ENCODE data around the gene PLBD2.

PLBD2 gene

GRCh38 chr12:113374823-113375428, 16.5 kb downstream of the PLBD2 start:
- H3K9me3 ChIP-seq (ENCODE audit: insufficient read depth, low read depth, low read length) = no peaks in the 10 kb centered on the region
- no peak overlapping the region for H3K4me3 ChIP-seq (ENCODE audit: low read length)
- no peaks in the 10 kb centered on the region for H3K4me1 ChIP-seq (ENCODE audit: insufficient read depth, low read length)
- H3K27ac ChIP-seq (ENCODE audit: low read length) = no peak overlapping the region
- H3K27me3 ChIP-seq (ENCODE audit: insufficient read depth, low read length) = no peaks in the 10 kb centered on the region
- H3K9ac ChIP-seq (ENCODE audit: low read depth, low read length) = no peak overlapping the region
- peaks cover 27% of the 10 kb centered on the region for H3K36me3 ChIP-seq (ENCODE audit: insufficient read depth, low read depth, low read length)

DNA sequence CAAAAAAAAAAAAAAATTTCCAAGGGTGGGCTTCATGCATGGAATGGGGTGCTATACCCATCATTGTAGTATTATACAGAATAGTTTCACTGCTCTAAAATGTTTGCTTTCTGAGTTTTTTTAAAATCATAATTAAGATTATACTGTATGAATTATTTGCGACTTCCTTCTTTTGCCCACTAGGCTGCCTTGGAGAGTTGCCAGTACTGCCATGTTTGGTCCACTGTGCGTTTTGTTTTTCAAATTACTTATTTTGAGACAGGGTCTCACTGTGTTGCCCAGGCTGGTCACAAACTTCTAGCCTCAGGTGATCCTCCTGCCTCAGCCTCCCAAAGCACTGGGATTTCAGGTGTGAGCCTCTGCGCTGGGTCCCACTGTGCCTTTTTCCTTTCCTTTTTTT, 19.9 kb downstream of the PLBD2 start:
- no peak overlapping the region for H3K9ac ChIP-seq (ENCODE audit: low read depth, low read length)
- no peaks in the 10 kb centered on the region for H3K27me3 ChIP-seq (ENCODE audit: insufficient read depth, low read length)
- no peaks in the 10 kb centered on the region for H3K4me1 ChIP-seq (ENCODE audit: insufficient read depth, low read length)
- no peak overlapping the region for H3K4me3 ChIP-seq (ENCODE audit: low read length)
- H3K36me3 ChIP-seq (ENCODE audit: insufficient read depth, low read depth, low read length) = peaks cover 30% of the 10 kb centered on the region
- H3K27ac ChIP-seq (ENCODE audit: low read length) = no peak overlapping the region
- H3K9me3 ChIP-seq (ENCODE audit: insufficient read depth, low read depth, low read length) = no peaks in the 10 kb centered on the region

GRCh38 chr12:113381220-113381619, 22.8 kb downstream of the PLBD2 start:
- peaks cover 24% of the 10 kb centered on the region for H3K36me3 ChIP-seq (ENCODE audit: insufficient read depth, low read depth, low read length)
- H3K9ac ChIP-seq (ENCODE audit: low read depth, low read length) = no peak overlapping the region
- H3K4me3 ChIP-seq (ENCODE audit: low read length) = no peak overlapping the region
- no peaks in the 10 kb centered on the region for H3K9me3 ChIP-seq (ENCODE audit: insufficient read depth, low read depth, low read length)
- H3K27ac ChIP-seq (ENCODE audit: low read length) = no peak overlapping the region
- H3K27me3 ChIP-seq (ENCODE audit: insufficient read depth, low read length) = no peaks in the 10 kb centered on the region
- H3K4me1 ChIP-seq (ENCODE audit: insufficient read depth, low read length) = no peaks in the 10 kb centered on the region

GRCh38 chr12:113382206-113382605, 23.8 kb downstream of the PLBD2 start:
- no peak overlapping the region for H3K9ac ChIP-seq (ENCODE audit: low read depth, low read length)
- H3K27me3 ChIP-seq (ENCODE audit: insufficient read depth, low read length) = no peaks in the 10 kb centered on the region
- no peaks in the 10 kb centered on the region for H3K9me3 ChIP-seq (ENCODE audit: insufficient read depth, low read depth, low read length)
- H3K36me3 ChIP-seq (ENCODE audit: insufficient read depth, low read depth, low read length) = peaks cover 31% of the 10 kb centered on the region
- H3K4me3 ChIP-seq (ENCODE audit: low read length) = no peak overlapping the region
- H3K4me1 ChIP-seq (ENCODE audit: insufficient read depth, low read length) = no peaks in the 10 kb centered on the region
- no peak overlapping the region for H3K27ac ChIP-seq (ENCODE audit: low read length)

DNA sequence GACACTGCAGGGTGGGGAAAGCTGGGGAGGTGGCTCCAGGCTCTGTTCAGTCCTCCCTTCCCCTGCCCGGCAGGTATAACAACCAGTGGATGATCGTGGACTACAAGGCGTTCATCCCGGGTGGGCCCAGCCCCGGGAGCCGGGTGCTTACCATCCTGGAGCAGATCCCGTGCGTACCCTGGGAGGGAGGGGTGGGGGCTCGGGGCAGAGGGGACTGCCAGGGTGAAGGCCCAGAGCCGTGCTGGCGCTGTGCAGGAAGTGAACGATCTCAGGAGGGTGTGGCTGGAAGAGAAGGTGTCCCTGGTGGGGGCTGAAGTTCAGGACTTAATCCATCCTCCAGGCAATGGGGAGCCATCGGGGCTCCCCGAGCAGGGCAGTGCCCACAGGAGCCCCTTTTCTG, 26.4 kb downstream of the PLBD2 start:
- no peak overlapping the region for H3K27ac ChIP-seq (ENCODE audit: low read length)
- no peak overlapping the region for H3K4me3 ChIP-seq (ENCODE audit: low read length)
- peaks cover 32% of the 10 kb centered on the region for H3K36me3 ChIP-seq (ENCODE audit: insufficient read depth, low read depth, low read length)
- no peaks in the 10 kb centered on the region for H3K27me3 ChIP-seq (ENCODE audit: insufficient read depth, low read length)
- H3K9me3 ChIP-seq (ENCODE audit: insufficient read depth, low read depth, low read length) = no peaks in the 10 kb centered on the region
- no peaks in the 10 kb centered on the region for H3K4me1 ChIP-seq (ENCODE audit: insufficient read depth, low read length)
- H3K9ac ChIP-seq (ENCODE audit: low read depth, low read length) = no peak overlapping the region

GRCh38 chr12:113385282-113385882, 27.0 kb downstream of the PLBD2 start:
- no peak overlapping the region for H3K9ac ChIP-seq (ENCODE audit: low read depth, low read length)

GRCh38 chr12:113386866-113387566, 28.6 kb downstream of the PLBD2 start:
- Histone ChIP-seq H3K4me3 (ENCODE audit: low read length) (no peak overlapping the region), H3K27me3 (ENCODE audit: insufficient read depth, low read length) (no peaks in the 10 kb centered on the region), H3K27ac (ENCODE audit: low read length) (no peak overlapping the region), H3K9me3 (ENCODE audit: insufficient read depth, low read depth, low read length) (no peaks in the 10 kb centered on the region), H3K36me3 (ENCODE audit: insufficient read depth, low read depth, low read length) (peaks cover 31% of the 10 kb centered on the region), H3K9ac (ENCODE audit: low read depth, low read length) (no peak overlapping the region), H3K4me1 (ENCODE audit: insufficient read depth, low read length) (no peaks in the 10 kb centered on the region)

More at GRCh38 chr12:113385282-113385882, 27.0 kb downstream of the PLBD2 start:
- Histone ChIP-seq H3K27me3 (ENCODE audit: insufficient read depth, low read length) (no peaks in the 10 kb centered on the region), H3K9me3 (ENCODE audit: insufficient read depth, low read depth, low read length) (no peaks in the 10 kb centered on the region), H3K27ac (ENCODE audit: low read length) (no peak overlapping the region), H3K4me1 (ENCODE audit: insufficient read depth, low read length) (no peaks in the 10 kb centered on the region), H3K4me3 (ENCODE audit: low read length) (no peak overlapping the region), H3K36me3 (ENCODE audit: insufficient read depth, low read depth, low read length) (peaks cover 32% of the 10 kb centered on the region)

- Histone ChIP-seq H3K4me3 (ENCODE audit: low read length) (no peak overlapping the region), H3K36me3 (ENCODE audit: insufficient read depth, low read depth, low read length) (peaks cover 31% of the 10 kb centered on the region), H3K27me3 (ENCODE audit: insufficient read depth, low read length) (no peaks in the 10 kb centered on the region), H3K4me1 (ENCODE audit: insufficient read depth, low read length) (no peaks in the 10 kb centered on the region), H3K9me3 (ENCODE audit: insufficient read depth, low read depth, low read length) (no peaks in the 10 kb centered on the region), H3K27ac (ENCODE audit: low read length) (no peak overlapping the region), H3K9ac (ENCODE audit: low read depth, low read length) (no peak overlapping the region)
Observed at GRCh38 chr12:113387631-113388030, 29.2 kb downstream of the PLBD2 start.

DNA sequence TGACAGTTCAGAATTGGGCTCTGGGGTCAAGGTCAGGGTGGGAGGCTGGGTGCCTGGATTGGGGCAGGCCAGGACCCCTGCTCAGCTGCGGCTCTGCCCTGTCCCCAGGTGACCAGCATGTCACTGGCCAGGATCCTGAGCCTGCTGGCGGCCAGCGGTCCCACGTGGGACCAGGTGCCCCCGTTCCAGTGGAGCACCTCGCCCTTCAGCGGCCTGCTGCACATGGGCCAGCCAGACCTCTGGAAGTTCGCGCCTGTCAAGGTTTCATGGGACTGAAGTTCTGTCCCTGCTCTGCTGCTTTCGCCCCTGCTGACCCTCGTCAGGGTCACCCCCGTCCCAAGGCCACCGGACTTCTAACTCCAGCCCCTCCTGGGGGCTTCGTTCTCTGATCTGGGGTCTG, 30.0 kb downstream of the PLBD2 start:
- no peaks in the 10 kb centered on the region for H3K9me3 ChIP-seq (ENCODE audit: insufficient read depth, low read depth, low read length)
- H3K36me3 ChIP-seq (ENCODE audit: insufficient read depth, low read depth, low read length) = peaks cover 31% of the 10 kb centered on the region
- H3K27ac ChIP-seq (ENCODE audit: low read length) = no peak overlapping the region
- no peak overlapping the region for H3K4me3 ChIP-seq (ENCODE audit: low read length)
- no peak overlapping the region for H3K9ac ChIP-seq (ENCODE audit: low read depth, low read length)
- H3K4me1 ChIP-seq (ENCODE audit: insufficient read depth, low read length) = no peaks in the 10 kb centered on the region
- no peaks in the 10 kb centered on the region for H3K27me3 ChIP-seq (ENCODE audit: insufficient read depth, low read length)

DNA sequence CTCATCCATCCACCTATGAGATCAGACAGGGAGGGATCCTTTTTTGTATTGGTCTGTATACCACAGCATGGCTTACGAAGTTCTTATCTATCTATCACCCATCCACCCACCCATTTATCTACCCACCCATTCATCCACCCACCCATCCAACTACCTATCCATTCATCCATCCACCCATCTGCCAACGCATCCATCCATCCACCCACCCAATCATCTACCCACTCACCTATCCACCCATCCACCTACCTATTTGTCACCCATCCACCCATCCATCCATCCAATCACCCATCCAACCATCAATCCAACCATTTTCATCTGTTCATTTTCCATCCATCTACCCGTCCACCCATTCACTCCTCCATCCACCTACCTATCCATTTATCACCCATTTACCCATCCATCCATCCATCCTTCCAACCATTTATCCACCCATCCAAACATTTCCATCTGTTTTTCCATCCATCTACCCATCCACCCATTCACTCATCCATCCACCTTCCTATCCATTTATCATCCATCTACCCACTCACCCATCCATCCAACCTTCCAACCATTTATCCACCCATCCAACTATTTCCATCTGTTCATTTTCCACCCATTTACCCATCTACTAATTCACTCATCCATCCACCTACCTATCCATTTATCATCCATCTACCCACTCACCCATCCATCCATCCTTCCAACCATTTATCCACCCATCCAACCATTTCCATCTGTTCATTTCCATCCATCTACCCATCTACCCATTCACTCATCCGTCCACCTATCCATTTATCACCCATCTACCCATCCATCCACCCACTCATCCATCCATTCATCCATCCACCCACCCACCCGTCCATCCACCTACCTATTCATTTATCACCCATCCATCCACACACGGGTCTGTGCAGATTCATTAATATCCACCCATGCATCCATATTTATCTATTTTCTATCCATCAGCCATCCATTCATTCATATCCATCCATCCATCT, 32.0 kb downstream of the PLBD2 start:
- no peak overlapping the region for H3K4me3 ChIP-seq (ENCODE audit: low read length)
- H3K4me1 ChIP-seq (ENCODE audit: insufficient read depth, low read length) = no peaks in the 10 kb centered on the region
- no peaks in the 10 kb centered on the region for H3K27me3 ChIP-seq (ENCODE audit: insufficient read depth, low read length)
- no peaks in the 10 kb centered on the region for H3K9me3 ChIP-seq (ENCODE audit: insufficient read depth, low read depth, low read length)
- no peak overlapping the region for H3K27ac ChIP-seq (ENCODE audit: low read length)
- peaks cover 21% of the 10 kb centered on the region for H3K36me3 ChIP-seq (ENCODE audit: insufficient read depth, low read depth, low read length)
- no peak overlapping the region for H3K9ac ChIP-seq (ENCODE audit: low read depth, low read length)

GRCh38 chr12:113391145-113391544, 32.8 kb downstream of the PLBD2 start:
- H3K9ac ChIP-seq (ENCODE audit: low read depth, low read length) = no peak overlapping the region
- no peaks in the 10 kb centered on the region for H3K9me3 ChIP-seq (ENCODE audit: insufficient read depth, low read depth, low read length)
- peaks cover 21% of the 10 kb centered on the region for H3K36me3 ChIP-seq (ENCODE audit: insufficient read depth, low read depth, low read length)
- no peak overlapping the region for H3K4me3 ChIP-seq (ENCODE audit: low read length)
- no peaks in the 10 kb centered on the region for H3K27me3 ChIP-seq (ENCODE audit: insufficient read depth, low read length)
- no peaks in the 10 kb centered on the region for H3K4me1 ChIP-seq (ENCODE audit: insufficient read depth, low read length)
- no peak overlapping the region for H3K27ac ChIP-seq (ENCODE audit: low read length)
